Stomach (tissue), 4 donors: ENCODE data around the gene KCNT1.

ENCODE experiments used
- CTCF ChIP-seq, 7 experiments: fragments of 450-650 bp in 4 of 7; fragments of 200-600 bp in 3 of 7; sonication (generic) in 3 of 7; IDR thresholded peaks; one replicate each; pipeline ENCODE4 v1.5.1; 2016 to 2019; ENCODE audit warnings: antibody characterized with exemption in 7 of 7, control low read depth in 2 of 7, mild to moderate bottlenecking in 1 of 7
- POLR2A ChIP-seq, 4 donors: fragments of 450-650 bp; IDR thresholded peaks; one replicate each; pipeline ENCODE4 v1.6.1; 2016; ENCODE audit warnings: antibody characterized with exemption in 4 of 4, control low read depth in 2 of 4, mild to moderate bottlenecking in 1 of 4, moderate library complexity in 1 of 4
- POLR2AphosphoS5 ChIP-seq, 3 donors: sonication (generic); formaldehyde crosslinking; IDR thresholded peaks; one replicate each; pipeline ENCODE4 v1.6.1; 2016; ENCODE audit warnings: antibody characterized with exemption in 3 of 3

GRCh38 chr9:135746565-135746964 lies 44.6 kb downstream of the KCNT1 start:
- TF ChIP-seq CTCF (IDR thresholded peaks at IDR 0.05), result no peak
- TF ChIP-seq POLR2A (IDR thresholded peaks at IDR 0.05), result no peak
- TF ChIP-seq POLR2AphosphoS5 (IDR thresholded peaks at IDR 0.05), result no peak
